ENCODE measurements around the gene ZFPM1. TPM values are rescaled to one million over a fixed set of nuclear protein-coding genes. Genes with fewer than 3 reads are reported as not detected.

Gene ZFPM1
- total RNA-seq, 1 donor from 2014 or later: 6.8 TPM

DNA sequence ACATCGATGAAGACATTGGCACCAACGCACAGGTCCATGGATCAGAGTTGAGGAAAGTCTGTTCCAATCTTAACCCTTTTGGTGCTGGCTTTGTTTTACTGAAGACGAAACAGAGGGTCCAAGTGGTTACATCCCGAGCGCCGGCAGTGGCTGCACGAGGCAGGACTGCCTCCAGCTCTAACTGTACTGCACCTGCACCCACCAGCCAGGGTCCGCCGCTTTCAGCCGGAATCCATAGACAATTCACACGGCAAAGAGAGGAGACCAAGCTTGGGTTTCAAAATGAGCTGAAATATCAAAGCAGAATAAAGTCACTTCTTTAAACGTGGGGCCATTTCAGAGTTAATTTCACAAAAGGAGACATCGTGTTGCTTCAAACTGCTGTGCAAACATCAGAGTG lies 95.9 kb downstream of the ZFPM1 start:
- TF ChIP-seq, protein P1, sequence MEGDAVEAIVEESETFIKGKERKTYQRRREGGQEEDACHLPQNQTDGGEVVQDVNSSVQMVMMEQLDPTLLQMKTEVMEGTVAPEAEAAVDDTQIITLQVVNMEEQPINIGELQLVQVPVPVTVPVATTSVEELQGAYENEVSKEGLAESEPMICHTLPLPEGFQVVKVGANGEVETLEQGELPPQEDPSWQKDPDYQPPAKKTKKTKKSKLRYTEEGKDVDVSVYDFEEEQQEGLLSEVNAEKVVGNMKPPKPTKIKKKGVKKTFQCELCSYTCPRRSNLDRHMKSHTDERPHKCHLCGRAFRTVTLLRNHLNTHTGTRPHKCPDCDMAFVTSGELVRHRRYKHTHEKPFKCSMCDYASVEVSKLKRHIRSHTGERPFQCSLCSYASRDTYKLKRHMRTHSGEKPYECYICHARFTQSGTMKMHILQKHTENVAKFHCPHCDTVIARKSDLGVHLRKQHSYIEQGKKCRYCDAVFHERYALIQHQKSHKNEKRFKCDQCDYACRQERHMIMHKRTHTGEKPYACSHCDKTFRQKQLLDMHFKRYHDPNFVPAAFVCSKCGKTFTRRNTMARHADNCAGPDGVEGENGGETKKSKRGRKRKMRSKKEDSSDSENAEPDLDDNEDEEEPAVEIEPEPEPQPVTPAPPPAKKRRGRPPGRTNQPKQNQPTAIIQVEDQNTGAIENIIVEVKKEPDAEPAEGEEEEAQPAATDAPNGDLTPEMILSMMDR (IDR thresholded peaks at IDR 0.05; ENCODE audit: unreplicated experiment): no peak
- Mint-ChIP-seq H3K9me3 (ENCODE audit: unreplicated experiment) (no peaks in the 10 kb centered on the region), H3K36me3 (ENCODE audit: low read depth, unreplicated experiment) (no peaks in the 10 kb centered on the region), H3K4me1 (ENCODE audit: unreplicated experiment) (peaks cover 5% of the 10 kb centered on the region), H3K27ac (ENCODE audit: unreplicated experiment) (no peak overlapping the region), H3K27me3 (ENCODE audit: unreplicated experiment) (peaks cover 9% of the 10 kb centered on the region), H3K4me3 (ENCODE audit: unreplicated experiment) (no peak overlapping the region)
- DNase-seq (ENCODE audit: low spot score): no peak

DNA sequence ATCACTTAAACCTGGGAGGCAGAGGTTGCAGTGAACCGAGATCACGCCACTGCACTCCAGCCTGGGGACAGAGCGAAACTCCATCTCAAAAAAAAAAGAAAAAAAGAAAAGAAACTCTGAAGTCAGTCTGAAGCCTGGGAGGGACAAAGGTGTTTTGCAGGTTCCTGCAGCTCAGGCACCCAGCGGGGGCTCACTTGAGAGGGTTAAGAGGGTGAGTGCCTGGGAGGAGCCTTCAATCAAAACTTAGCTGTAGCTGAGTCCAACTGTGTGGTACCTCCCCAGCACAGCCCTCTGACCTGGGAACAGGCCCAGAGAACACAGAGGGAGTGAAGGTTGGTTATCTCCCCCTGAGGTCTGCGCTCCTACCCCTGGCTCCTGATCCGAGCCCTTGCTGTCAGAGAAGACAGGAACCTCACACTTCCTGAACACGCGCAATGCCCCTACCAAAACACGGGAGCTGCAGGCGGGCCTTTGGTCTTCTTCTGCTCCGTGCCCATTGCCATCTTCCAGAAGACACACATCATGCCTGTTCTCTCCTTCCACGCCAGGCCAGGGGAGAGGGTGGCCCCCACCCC lies 96.7 kb downstream of the ZFPM1 start:
- H3K4me3 Mint-ChIP-seq (ENCODE audit: unreplicated experiment): no peak overlapping the region
- TF ChIP-seq, protein P1 (IDR thresholded peaks at IDR 0.05; ENCODE audit: unreplicated experiment): no peak
- no peak for DNase-seq (ENCODE audit: low spot score)
- H3K27me3 Mint-ChIP-seq (ENCODE audit: unreplicated experiment): peaks cover 10% of the 10 kb centered on the region
- H3K27ac Mint-ChIP-seq (ENCODE audit: unreplicated experiment): no peak overlapping the region
- H3K36me3 Mint-ChIP-seq (ENCODE audit: low read depth, unreplicated experiment): no peaks in the 10 kb centered on the region
- H3K4me1 Mint-ChIP-seq (ENCODE audit: unreplicated experiment): peaks cover 5% of the 10 kb centered on the region
- H3K9me3 Mint-ChIP-seq (ENCODE audit: unreplicated experiment): no peaks in the 10 kb centered on the region

DNA sequence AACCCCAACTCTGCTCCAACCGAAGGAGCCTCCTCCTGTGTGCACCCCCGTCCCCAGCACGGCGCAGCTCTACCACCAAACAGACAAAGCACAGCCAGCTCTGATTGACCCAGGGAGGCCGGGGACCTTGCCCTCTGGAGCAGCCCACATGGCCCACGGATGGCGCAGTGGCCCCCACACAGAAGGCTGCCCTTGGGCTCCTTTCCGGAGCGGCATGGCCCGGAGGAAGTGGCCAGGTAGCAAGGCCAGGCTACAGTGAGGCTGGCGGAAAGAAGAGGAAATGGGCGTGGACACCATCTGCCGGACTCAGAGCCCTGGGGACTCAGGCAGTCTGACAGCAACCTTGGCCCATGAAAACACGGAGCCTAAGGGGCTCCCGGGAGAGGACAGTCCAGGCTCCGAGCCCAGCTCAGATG lies 97.2 kb downstream of the ZFPM1 start:
- H3K27ac Mint-ChIP-seq (ENCODE audit: unreplicated experiment): no peak overlapping the region
- no peaks in the 10 kb centered on the region for H3K9me3 Mint-ChIP-seq (ENCODE audit: unreplicated experiment)
- peaks cover 11% of the 10 kb centered on the region for H3K27me3 Mint-ChIP-seq (ENCODE audit: unreplicated experiment)

DNA sequence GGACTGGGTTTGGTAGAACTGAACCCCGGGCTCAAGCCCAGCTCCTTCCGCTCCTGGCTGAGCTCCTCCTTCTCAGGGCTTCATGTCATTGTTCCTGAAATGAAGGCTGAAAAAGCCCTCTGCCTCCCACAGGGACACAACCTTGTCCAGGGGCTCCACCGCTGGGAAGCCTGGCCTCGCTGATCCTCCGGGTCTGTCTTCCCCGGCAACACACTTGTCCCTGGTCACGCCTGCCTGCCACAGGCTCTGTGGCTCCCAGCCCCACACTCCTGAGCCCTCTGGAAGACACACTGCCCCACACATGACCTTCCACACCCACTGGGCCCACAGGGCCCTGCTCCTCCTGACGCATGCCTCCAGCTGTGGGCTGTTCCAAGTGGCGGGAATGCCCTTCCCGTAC lies 99.1 kb downstream of the ZFPM1 start:
- TF ChIP-seq, protein P1 (IDR thresholded peaks at IDR 0.05; ENCODE audit: unreplicated experiment): no peak
- Mint-ChIP-seq H3K27ac (ENCODE audit: unreplicated experiment) (no peak overlapping the region), H3K9me3 (ENCODE audit: unreplicated experiment) (no peaks in the 10 kb centered on the region), H3K36me3 (ENCODE audit: low read depth, unreplicated experiment) (no peaks in the 10 kb centered on the region), H3K27me3 (ENCODE audit: unreplicated experiment) (peaks cover 12% of the 10 kb centered on the region), H3K4me1 (ENCODE audit: unreplicated experiment) (peaks cover 5% of the 10 kb centered on the region), H3K4me3 (ENCODE audit: unreplicated experiment) (no peak overlapping the region)
- DNase-seq (ENCODE audit: low spot score): no peak

More for the DNA sequence above, 97.2 kb downstream of the ZFPM1 start:
- no peak overlapping the region for H3K4me3 Mint-ChIP-seq (ENCODE audit: unreplicated experiment)
- H3K4me1 Mint-ChIP-seq (ENCODE audit: unreplicated experiment): peaks cover 5% of the 10 kb centered on the region
- H3K36me3 Mint-ChIP-seq (ENCODE audit: low read depth, unreplicated experiment): no peaks in the 10 kb centered on the region
- TF ChIP-seq, protein P1 (IDR thresholded peaks at IDR 0.05; ENCODE audit: unreplicated experiment): no peak
- no peak for DNase-seq (ENCODE audit: low spot score)

DNA sequence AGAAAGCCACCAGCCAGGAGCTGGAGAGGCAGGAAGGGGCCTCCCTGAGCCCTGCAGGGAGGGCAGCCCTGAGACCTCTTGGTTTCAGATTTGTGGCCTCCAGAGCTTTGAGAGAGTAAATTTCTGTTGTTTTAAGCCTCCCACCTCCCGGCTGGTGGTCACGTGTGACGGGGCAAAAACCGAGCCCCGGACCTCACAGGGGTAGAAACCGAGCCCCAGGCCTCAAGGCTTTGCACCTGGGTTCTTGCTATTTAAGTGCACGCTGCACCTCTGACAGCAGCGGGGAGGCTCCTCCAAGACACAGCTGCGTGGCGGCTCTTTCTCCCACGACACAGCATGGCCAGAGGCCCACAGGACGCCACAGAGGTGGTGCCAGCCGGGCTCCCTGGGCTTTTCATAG lies 99.7 kb downstream of the ZFPM1 start:
- Mint-ChIP-seq H3K36me3 (ENCODE audit: low read depth, unreplicated experiment) (no peaks in the 10 kb centered on the region), H3K9me3 (ENCODE audit: unreplicated experiment) (no peaks in the 10 kb centered on the region), H3K27ac (ENCODE audit: unreplicated experiment) (no peak overlapping the region), H3K27me3 (ENCODE audit: unreplicated experiment) (peaks cover 13% of the 10 kb centered on the region), H3K4me3 (ENCODE audit: unreplicated experiment) (no peak overlapping the region), H3K4me1 (ENCODE audit: unreplicated experiment) (peaks cover 5% of the 10 kb centered on the region)
- TF ChIP-seq, protein P1 (IDR thresholded peaks at IDR 0.05; ENCODE audit: unreplicated experiment): no peak
- DNase-seq (ENCODE audit: low spot score): no peak
